Prostate gland (tissue), 2 donors: ENCODE results near the gene GGACT. TPM values are rescaled to one million over a fixed set of nuclear protein-coding genes. Genes with fewer than 3 reads are reported as not detected.
A peak's percentile ranks its signal among the peaks of the same experiment; 100 is the strongest.

Source experiments
- DNase-seq: peaks from one replicate; pipeline ENCODE4 v3.0.0-alpha.2; 2019; ENCODE audit warnings: low spot score
- H3K27ac ChIP-seq, 2 donors: fragments of 200-600 bp; sonication (generic); 2 replicates each; pipeline ENCODE4 v1.5.1; 2017 to 2019
- H3K27me3 ChIP-seq: fragments of 200-600 bp; sonication (generic); replicated peaks from 2 replicates; pipeline ENCODE4 v1.5.1; 2019; ENCODE audit not compliant: insufficient read depth
- H3K36me3 ChIP-seq, 2 donors: fragments of 200-600 bp; sonication (generic); 1 replicate in 1 of 2; 2 replicates in 1 of 2; pipeline versions ENCODE4 v1.5.1 to v1.8.1; 2017 to 2019
- H3K4me1 ChIP-seq: fragments of 200-600 bp; sonication (generic); replicated peaks from 2 replicates; pipeline ENCODE4 v1.5.1; 2019
- H3K4me3 ChIP-seq, 2 donors: fragments of 200-600 bp; sonication (generic); 2 replicates each; pipeline ENCODE4 v1.5.1; 2017 to 2019
- H3K9me3 ChIP-seq: fragments of 200-600 bp; sonication (generic); 2 replicates; pipeline ENCODE4 v1.5.1; 2017
- CTCF ChIP-seq, 4 experiments: fragments of 200-600 bp in 2 of 4; fragments of 450-650 bp in 2 of 4; sonication (generic) in 2 of 4; IDR thresholded peaks; 1 replicate in 3 of 4; 2 replicates in 1 of 4; pipeline ENCODE4 v1.5.1; 2016 to 2019; ENCODE audit warnings: antibody characterized with exemption in 4 of 4, mild to moderate bottlenecking in 2 of 4, moderate library complexity in 2 of 4
- POLR2A ChIP-seq: fragments of 450-650 bp; IDR thresholded peaks from one replicate; pipeline ENCODE4 v1.6.1; 2016; ENCODE audit warnings: antibody characterized with exemption, mild to moderate bottlenecking
- POLR2AphosphoS5 ChIP-seq: sonication (generic); formaldehyde crosslinking; IDR thresholded peaks from one replicate; pipeline ENCODE4 v1.6.1; 2017; ENCODE audit warnings: antibody characterized with exemption
- WGBS: methylation state at CpG from one replicate; pipeline ENCODE4 v1.1.5; 2018; 5-methylcytosine and 5-hydroxymethylcytosine counted together
- intact Hi-C: fragments of 100-400 bp; cut with DNase I; formaldehyde crosslinking; loops from one replicate; pipeline ENCODE4 v1.14.2; 2022
- total RNA-seq, 2 donors: library from RNA; depleted of rRNA; stranded (reverse); fragments of >200 nt; gene quantifications; one replicate each; pipeline ENCODE4 v1.1.0, GENCODE V29; 2016

Gene GGACT
- total RNA-seq, 2 donors from 2014 or later, result 4.8 to 15.1 TPM

GRCh38 chr13:100560498-100561157 lies 28.0 kb downstream of the GGACT start:
- WGBS, result 76% methylated on average over 15 of the region's 15 CpGs
- TF ChIP-seq CTCF (IDR thresholded peaks at IDR 0.05) (no peak), POLR2AphosphoS5 (peak; percentile 39)
- Histone ChIP-seq H3K27ac (peak overlapping the region in 1 of 2 donors; percentile 38), H3K9me3 (no peaks in the 10 kb centered on the region), H3K36me3 (no peaks in the 10 kb centered on the region), H3K4me1 (no peaks in the 10 kb centered on the region), H3K27me3 (no peaks in the 10 kb centered on the region), H3K4me3 (no peak overlapping the region)
- DNase-seq, result no peak
- intact Hi-C loops, result no loop called here

- H3K27ac ChIP-seq, result peak overlapping the region in 1 of 2 donors; percentile 38
- no peaks in the 10 kb centered on the region for H3K36me3 ChIP-seq
- DNase-seq, result no peak
- H3K27me3 ChIP-seq, result no peaks in the 10 kb centered on the region
- intact Hi-C loops, result no loop called here
- H3K4me1 ChIP-seq, result no peaks in the 10 kb centered on the region
- H3K4me3 ChIP-seq, result no peak overlapping the region
- H3K9me3 ChIP-seq, result no peaks in the 10 kb centered on the region
- 89% methylated on average over 8 of the region's 8 CpGs for WGBS
- TF ChIP-seq POLR2A (no peak), CTCF (IDR thresholded peaks at IDR 0.05) (no peak), POLR2AphosphoS5 (no peak)
These were observed 28.7 kb downstream of the GGACT start for GRCh38 chr13:100559886-100560285.

- 93% methylated on average over 11 of the region's 11 CpGs for WGBS
- intact Hi-C loops, result no loop called here
- Histone ChIP-seq H3K36me3 (no peaks in the 10 kb centered on the region), H3K27me3 (no peaks in the 10 kb centered on the region), H3K27ac (no peak overlapping the region), H3K9me3 (no peaks in the 10 kb centered on the region), H3K4me3 (no peak overlapping the region), H3K4me1 (no peaks in the 10 kb centered on the region)
- TF ChIP-seq POLR2A (no peak), POLR2AphosphoS5 (no peak), CTCF (IDR thresholded peaks at IDR 0.05) (no peak)
- DNase-seq, result no peak
These were observed 35.8 kb downstream of the GGACT start for GRCh38 chr13:100552755-100553154.

- DNase-seq, result no peak
- no peaks in the 10 kb centered on the region for H3K9me3 ChIP-seq
- no peaks in the 10 kb centered on the region for H3K27me3 ChIP-seq
- peaks cover 10% of the 10 kb centered on the region for H3K4me1 ChIP-seq
- 80% methylated on average over 9 of the region's 9 CpGs for WGBS
- intact Hi-C loops, result no loop called here
- H3K27ac ChIP-seq, result peak overlapping the region in 1 of 2 donors; percentile 74
- H3K36me3 ChIP-seq, result no peaks in the 10 kb centered on the region
- TF ChIP-seq POLR2AphosphoS5 (no peak), POLR2A (no peak), CTCF (IDR thresholded peaks at IDR 0.05) (no peak)
- no peak overlapping the region for H3K4me3 ChIP-seq
These were observed 39.3 kb downstream of the GGACT start for GRCh38 chr13:100549316-100549715.

GRCh38 chr13:100547791-100548201 lies 40.8 kb downstream of the GGACT start:
- H3K4me1 ChIP-seq, result peaks cover 10% of the 10 kb centered on the region
- H3K27ac ChIP-seq, result peak overlapping the region; percentile 63 to 74
- H3K27me3 ChIP-seq, result no peaks in the 10 kb centered on the region
- intact Hi-C loops, result no loop called here
- no peak overlapping the region for H3K4me3 ChIP-seq
- no peaks in the 10 kb centered on the region for H3K36me3 ChIP-seq
- DNase-seq, result peak; percentile 86
- WGBS, result 17% methylated on average over 9 of the region's 9 CpGs
- TF ChIP-seq CTCF (IDR thresholded peaks at IDR 0.05) (no peak), POLR2AphosphoS5 (peak; percentile 84)
- H3K9me3 ChIP-seq, result no peaks in the 10 kb centered on the region
